ENCODE measurements around the gene SLIT3.

DNA sequence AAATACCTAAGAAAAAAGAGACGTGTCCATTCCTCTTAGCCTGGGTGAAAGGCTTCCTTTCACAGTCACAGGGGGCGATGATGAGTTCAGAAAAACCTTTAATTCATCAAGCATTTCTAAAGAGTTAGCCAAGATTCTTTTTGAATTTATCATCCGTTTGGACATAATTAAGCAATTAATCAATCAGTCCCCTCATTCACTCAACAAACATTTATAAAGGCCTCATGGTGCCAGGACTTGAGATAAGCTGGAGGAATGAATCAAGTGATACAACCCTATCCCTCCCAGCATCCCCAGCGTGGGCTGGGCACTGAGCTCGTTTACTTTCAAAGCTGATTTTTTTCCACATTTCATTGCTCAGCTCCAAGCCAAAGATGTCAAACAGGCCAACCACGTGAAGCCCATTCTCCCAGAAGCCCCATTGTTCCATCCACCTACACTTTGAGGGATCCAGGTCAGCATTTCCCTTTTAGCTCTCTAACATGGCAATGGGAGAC is 140.5 kb downstream of the SLIT3 start:
- TF ChIP-seq EZH2 (IDR thresholded peaks at IDR 0.05) (no peak), POLR2AphosphoS5 (IDR thresholded peaks at IDR 0.05; ENCODE audit: borderline replicate concordance, low read depth, low read length) (no peak), FOXP2 (optimal IDR thresholded peaks at IDR 0.05; ENCODE audit: control extremely low read depth, extremely low read length, insufficient read depth) (no peak)

All from SK-N-MC (cell line).